HG03039 (cell line): ENCODE results near the gene PIGU.
"Not testable (repeated sequence)": the region's sequence is repeated elsewhere in the genome, so short reads cannot be mapped to it uniquely, and the experiment has no call there.

Experiments used
- ATAC-seq: cut with Tn5 transposase; IDR thresholded peaks from one replicate; pipeline ENCODE4 v1.9.1; 2021; ENCODE audit warnings: mild to moderate bottlenecking, moderate library complexity; ENCODE audit not compliant: unreplicated experiment

PIGU gene

GRCh38 chr20:34663213-34663943, 13.5 kb downstream of the PIGU start:
- ATAC-seq = no peak

- ATAC-seq = not testable (repeated sequence)
Observed at GRCh38 chr20:34661811-34662210, 15.1 kb downstream of the PIGU start.

DNA sequence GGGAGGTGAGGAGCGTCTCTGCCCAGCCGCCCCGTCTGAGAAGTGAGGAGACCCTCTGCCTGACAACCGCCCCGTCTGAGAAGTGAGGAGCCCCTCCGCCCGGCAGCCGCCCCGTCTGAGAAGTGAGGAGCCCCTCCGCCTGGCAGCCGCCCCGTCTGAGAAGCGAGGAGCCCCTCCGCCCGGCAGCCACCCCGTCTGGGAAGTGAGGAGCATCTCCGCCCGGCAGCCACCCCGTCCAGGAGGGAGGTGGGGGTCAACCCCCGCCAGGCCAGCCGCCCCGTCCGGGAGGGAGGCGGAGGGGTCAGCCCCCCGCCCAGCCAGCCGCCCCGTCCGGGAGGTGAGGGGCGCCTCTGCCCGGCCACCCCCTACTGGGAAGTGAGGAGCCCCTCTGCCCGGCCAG, 18.2 kb downstream of the PIGU start:
- not testable (repeated sequence) for ATAC-seq

DNA sequence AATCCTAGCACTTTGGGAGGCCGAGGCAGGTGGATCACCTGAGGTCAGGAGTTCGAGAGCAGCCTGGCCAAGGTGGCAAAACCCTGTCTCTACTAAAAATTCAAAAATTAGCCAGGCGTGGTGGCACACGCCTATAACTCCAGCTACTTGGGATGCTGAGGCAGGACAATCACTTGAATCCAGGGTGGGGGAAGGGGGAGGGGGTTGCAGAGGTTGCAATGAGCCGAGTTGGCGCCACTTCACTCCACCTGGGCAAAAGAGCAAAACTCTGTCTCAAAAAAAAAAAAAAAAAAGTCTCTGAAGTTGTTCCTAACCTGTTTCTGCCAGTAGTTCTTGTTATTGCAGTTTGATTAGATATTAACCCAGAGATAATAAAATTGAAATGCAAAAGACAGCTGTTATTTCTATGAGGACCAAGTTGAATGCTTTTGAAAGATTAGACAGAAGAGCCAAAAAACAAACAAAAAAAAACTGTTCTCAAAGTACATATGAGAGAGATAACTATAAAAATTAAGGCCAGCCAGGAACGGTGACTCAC, 22.6 kb downstream of the PIGU start:
- ATAC-seq = no peak

- ATAC-seq = no peak
Observed at GRCh38 chr20:34651200-34651599, 25.7 kb downstream of the PIGU start.

- no peak for ATAC-seq
Observed at GRCh38 chr20:34647737-34648136, 29.2 kb downstream of the PIGU start.

- ATAC-seq = no peak
Observed at GRCh38 chr20:34644951-34645350, 31.9 kb downstream of the PIGU start.

GRCh38 chr20:34644345-34644744, 32.5 kb downstream of the PIGU start:
- no peak for ATAC-seq

DNA sequence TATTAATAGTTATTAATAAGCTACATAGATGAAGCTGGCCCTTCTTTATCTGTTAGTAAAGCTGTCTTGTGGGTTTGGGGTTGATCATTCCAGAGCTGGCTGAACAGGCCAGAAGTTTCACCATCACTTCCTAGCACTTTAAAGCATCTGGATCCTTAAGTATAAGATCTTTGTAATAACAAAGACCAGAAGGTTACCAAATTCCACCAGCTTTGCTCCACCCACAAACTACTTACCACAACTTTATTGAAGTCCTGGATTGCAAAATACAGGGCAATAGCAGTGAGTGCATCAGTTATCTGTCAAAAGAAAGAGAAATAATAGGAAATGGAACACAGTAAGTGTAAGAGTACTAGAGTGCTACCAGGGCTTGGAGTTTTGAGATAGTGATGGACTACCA, 33.0 kb downstream of the PIGU start:
- no peak for ATAC-seq

DNA sequence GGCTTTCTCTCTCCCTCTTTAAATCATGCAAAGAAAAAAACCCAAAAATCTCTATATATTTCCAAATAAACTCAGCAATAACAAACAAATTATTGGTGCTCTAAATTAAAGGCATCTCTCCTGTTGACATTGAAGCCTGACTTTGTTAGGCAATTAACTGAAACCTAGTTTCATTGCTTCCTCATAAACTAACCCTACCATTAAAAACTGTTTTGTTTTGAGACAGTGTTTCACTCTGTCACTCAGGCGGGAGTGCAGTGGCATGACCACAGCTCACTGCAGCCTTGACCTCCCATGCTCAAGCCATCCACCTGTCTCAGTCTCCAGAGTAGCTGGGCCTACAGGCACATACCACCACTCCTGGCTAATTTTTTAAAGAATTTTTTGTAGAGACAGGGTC, 34.9 kb downstream of the PIGU start:
- ATAC-seq = no peak

- ATAC-seq = no peak
Observed at GRCh38 chr20:34639755-34640222, 37.1 kb downstream of the PIGU start.

DNA sequence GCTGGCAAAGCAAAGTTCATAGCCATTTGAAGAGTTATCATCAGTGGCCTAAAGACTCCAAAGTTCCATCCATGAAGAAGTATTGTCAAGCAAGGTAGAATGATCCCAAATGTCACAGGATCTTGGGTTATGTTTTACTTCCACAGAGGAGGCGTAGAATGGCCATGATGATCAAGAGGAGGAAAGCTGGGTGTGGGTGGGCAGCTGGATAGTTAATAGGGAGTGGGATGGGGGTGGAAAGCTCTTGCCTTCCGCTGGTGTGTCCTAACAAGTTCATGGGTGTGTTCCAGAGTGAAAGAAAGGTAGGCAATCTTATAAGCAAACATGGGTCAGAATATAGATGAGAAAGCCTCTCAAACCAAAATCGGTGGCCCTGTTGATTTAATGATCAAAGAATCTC, 38.4 kb downstream of the PIGU start:
- no peak for ATAC-seq

GRCh38 chr20:34638039-34638292, 38.9 kb downstream of the PIGU start:
- ATAC-seq = no peak

DNA sequence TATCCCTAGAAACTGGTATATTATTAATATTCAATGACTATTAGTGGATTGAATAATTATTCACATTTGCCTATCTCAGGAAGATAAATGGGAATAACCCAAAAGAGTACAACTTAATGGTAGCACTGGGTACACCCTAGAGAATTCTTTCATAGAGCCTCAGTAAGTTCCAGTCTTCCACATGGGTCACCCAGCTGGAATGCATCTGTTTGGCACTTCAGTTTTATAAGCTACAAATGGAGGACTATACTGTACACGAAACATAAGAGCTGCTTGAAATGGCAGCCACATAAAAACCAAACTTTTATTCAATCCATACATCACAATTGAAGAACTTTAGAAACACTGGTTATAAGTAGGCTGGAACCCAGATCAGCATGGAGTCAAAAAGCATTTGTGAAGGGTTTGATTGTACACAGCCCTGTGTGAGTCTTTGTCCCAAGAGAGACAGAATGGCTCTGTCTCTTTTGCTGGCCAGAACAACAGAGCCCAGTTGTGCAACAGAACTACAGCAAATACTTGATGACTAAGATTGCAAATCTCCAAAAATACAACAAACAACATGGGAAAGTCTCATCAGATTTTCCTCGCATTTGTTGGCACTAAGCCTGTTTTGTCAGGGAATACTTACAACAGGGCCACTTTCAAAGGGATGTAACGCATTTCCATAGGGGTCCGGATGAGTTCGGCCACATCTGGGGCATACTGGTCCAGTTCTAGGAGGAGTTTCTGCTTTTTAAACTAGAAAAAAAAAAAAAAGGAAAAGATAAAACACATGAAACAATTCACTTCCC, 39.5 kb downstream of the PIGU start:
- no peak for ATAC-seq

DNA sequence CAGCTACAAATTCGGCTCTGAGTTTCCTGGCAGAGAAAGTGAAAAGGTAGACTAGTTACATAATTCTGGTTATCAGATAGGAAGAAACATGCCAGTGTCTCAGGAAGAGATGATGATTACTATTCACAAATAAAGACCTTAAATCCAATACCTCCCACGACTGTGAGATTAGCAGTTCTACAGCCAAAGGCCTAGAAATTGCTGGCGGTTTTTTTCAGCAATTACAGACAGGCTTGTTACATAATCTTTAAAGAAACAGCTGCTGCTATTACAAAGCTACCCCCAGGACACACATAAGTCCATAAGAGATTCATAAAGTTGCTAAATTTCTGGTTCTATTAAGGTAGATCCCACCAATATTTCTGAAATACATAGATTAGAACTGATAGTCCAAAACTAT, 40.2 kb downstream of the PIGU start:
- no peak for ATAC-seq

GRCh38 chr20:34634392-34634791, 42.5 kb downstream of the PIGU start:
- no peak for ATAC-seq

DNA sequence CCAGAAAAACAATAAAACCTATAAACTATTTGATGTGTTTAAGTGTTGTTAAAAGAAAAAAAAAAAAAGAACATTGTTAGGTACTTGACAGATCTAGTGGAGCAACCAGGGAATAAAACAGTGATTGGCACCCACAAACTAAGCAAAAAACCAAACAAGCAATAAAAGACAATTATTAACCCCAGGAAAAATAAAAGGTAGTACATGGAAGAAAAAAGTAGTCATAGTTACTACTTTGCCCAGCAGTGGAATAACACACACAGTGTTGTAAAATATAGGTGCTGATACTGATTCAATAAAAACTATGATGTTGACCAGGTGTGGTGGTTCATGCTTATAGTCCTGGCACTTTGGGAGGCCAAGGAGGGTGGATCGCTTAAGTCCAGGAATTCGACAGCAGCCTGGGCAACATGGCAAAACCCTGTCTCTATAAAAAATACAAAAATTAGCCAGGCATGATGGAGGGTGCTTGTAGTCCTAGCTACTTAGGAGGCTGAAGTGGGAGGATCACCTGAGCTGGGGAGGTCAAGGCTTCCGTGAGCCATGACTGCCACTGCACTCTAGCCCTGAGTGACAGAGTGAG, 43.9 kb downstream of the PIGU start:
- no peak for ATAC-seq

DNA sequence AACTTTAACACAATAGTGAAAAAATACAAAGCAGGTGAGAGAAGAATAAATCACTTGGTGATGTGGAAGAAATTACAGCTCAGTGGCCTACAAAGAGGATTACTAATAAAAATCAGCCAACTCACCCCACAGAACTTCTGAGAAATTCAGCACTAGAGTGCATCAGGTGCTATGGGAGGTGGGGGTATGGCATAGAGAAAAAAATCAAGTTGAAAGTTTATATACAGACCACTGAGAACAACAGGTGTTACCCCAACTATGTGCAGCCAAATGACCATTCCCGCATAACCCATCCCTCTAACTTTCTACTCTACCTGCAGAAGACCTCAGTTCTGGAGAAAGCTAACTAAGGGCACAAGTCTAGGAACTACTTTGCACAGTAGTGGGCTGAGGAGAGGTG, 47.0 kb downstream of the PIGU start:
- no peak for ATAC-seq

- ATAC-seq = no peak
Observed at GRCh38 chr20:34629342-34629741, 47.5 kb downstream of the PIGU start.

DNA sequence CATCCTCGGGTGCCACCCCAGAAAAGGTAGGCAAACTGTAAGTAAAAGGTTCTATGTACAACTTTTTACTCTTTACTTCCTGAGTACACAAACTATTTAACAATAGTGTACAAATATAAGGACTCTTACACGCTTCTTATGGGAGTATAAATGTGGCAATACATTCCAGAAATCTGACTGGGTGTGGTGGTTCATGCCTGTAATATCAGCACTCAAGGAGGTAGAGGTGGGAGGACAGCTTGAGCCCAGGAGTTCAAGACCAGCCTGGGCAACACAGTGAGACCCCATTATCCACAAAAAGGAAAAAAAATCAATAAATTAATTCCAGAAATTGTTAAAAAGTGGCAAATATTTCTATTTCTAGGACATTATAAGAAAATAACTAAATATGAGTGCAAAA, 48.9 kb downstream of the PIGU start:
- ATAC-seq = no peak

- no peak for ATAC-seq
Observed at GRCh38 chr20:34627458-34627857, 49.4 kb downstream of the PIGU start.

GRCh38 chr20:34626992-34627391, 49.9 kb downstream of the PIGU start:
- ATAC-seq = no peak
